ENCODE measurements around the gene POLH. TPM values are rescaled to one million over a fixed set of nuclear protein-coding genes. Genes with fewer than 3 reads are reported as not detected.

POLH gene
- polyA plus RNA-seq, 1 of the 3 experiments (the other 2 are of a cell fraction), result 11.5 TPM

DNA sequence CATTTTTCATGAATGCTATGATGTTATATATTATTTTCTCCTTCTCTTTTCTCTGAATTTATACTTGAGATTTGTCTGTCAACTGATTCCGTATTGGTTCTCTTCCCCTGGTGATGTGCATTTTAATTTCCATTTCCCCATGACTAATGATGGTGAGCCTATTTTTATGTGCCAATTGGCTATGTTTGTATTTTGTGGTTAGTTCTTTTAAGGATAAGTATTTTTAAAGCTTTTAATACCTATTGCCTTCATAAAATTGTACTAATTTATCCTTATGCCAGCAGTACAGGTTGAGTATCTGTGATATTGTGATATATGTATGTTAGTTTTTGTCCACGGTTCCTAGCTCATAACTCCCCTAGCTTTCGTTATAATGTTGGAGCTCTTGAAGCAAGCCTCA lies 2.8 kb downstream of the POLH start:
- peaks cover 0 to 8% of the 10 kb centered on the region in 2 experiments; a peak in 3 of 4 replicates for H3K4me1 ChIP-seq (ENCODE audit: control insufficient read depth in 1 of 2, insufficient read depth in 2 of 2, low read depth in 1 of 2, low read length in 1 of 2)
- H3K4me2 ChIP-seq, result peak overlapping the region; percentile 77
- no peaks in the 10 kb centered on the region for H3K9me2 ChIP-seq
- peaks cover 80% of the 10 kb centered on the region for H3K79me2 ChIP-seq (ENCODE audit: insufficient read depth)
- 0 out of 2 replicates have a peak overlapping the region, but pooled peaks have one; percentile 6 for H3K9ac ChIP-seq
- no peak overlapping the region for H2AFZ ChIP-seq (ENCODE audit: low read depth)
- H3K27me3 ChIP-seq (ENCODE audit: insufficient read depth), result no peaks in the 10 kb centered on the region
- POLR2A ChIA-PET, result no interaction called here
- H3F3A ChIP-seq (replicated peaks; ENCODE audit: insufficient read depth), result peaks cover 20% of the 10 kb centered on the region
- no peaks in the 10 kb centered on the region for H3K9me3 ChIP-seq
- CTCF ChIA-PET, result interaction anchor here (1.4 to 1.5 kb wide), 2 partner anchors 9 to 29 kb away, joined by 3 to 5 read pairs; no protein-coding TSS in a partner anchor
- peaks cover 16% of the 10 kb centered on the region for H4K20me1 ChIP-seq (ENCODE audit: insufficient read depth)
- peak overlapping the region; percentile 17 to 63 for H3K27ac ChIP-seq (ENCODE audit: low read depth in 2 of 2, low read length in 1 of 2)
- H3K4me3 ChIP-seq (ENCODE audit: low read depth in 2 of 2, low read length in 1 of 2), result peak overlapping the region in 1 of 2 experiments; percentile 75; a peak in 2 of 4 replicates
- H3K36me3 ChIP-seq (replicated peaks in 1 of 2; ENCODE audit: control insufficient read depth in 1 of 2, insufficient read depth in 2 of 2, low read length in 1 of 2), result peaks cover 9 to 20% of the 10 kb centered on the region in 2 experiments
- WGBS (ENCODE audit: low lambda C conversion rate), result 72% methylated on average over 3 of the region's 3 CpGs
- DNase-seq, result no peak
- TF ChIP-seq GATA2 (CRISPR knock-in tag; IDR thresholded peaks at IDR 0.05) (no peak), POLR2AphosphoS5 (IDR thresholded peaks at IDR 0.05; ENCODE audit: low read depth, low read length) (no peak)

DNA sequence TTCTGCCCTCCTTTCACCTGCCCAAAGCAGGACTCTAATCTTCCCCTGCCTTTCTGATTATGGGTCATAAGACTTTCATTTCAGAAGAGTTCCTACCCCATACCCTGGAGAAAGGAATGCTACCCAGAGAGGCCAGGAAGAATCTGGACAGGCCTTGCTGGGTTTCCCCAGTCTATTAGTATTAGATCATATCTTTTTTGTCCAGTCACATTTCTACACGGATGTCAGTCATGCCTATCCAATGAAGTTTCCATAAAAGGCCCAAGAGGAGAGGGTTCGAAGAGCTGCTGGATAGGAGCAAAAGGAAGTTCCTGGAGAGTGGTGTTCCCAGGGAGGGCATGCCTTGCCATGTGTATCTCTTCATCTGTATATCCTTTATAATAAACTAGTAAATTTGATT lies 3.2 kb downstream of the POLH start:
- H3F3A ChIP-seq (replicated peaks; ENCODE audit: insufficient read depth), result peaks cover 20% of the 10 kb centered on the region
- no peak for DNase-seq
- peaks cover 80% of the 10 kb centered on the region for H3K79me2 ChIP-seq (ENCODE audit: insufficient read depth)
- H3K4me2 ChIP-seq, result peak overlapping the region; percentile 77
- no peak overlapping the region for H2AFZ ChIP-seq (ENCODE audit: low read depth)
- H3K9ac ChIP-seq, result 0 out of 2 replicates have a peak overlapping the region, but pooled peaks have one; percentile 6
- peak overlapping the region; percentile 34 to 63 for H3K27ac ChIP-seq (ENCODE audit: low read depth in 2 of 2, low read length in 1 of 2)
- H3K9me3 ChIP-seq, result no peaks in the 10 kb centered on the region
- H3K36me3 ChIP-seq (replicated peaks in 1 of 2; ENCODE audit: control insufficient read depth in 1 of 2, insufficient read depth in 2 of 2, low read length in 1 of 2), result peaks cover 10 to 25% of the 10 kb centered on the region in 2 experiments
- POLR2A ChIA-PET, result no interaction called here
- no peaks in the 10 kb centered on the region for H3K9me2 ChIP-seq
- TF ChIP-seq POLR2AphosphoS5 (IDR thresholded peaks at IDR 0.05; ENCODE audit: low read depth, low read length), result no peak
- TF ChIP-seq, protein P1, sequence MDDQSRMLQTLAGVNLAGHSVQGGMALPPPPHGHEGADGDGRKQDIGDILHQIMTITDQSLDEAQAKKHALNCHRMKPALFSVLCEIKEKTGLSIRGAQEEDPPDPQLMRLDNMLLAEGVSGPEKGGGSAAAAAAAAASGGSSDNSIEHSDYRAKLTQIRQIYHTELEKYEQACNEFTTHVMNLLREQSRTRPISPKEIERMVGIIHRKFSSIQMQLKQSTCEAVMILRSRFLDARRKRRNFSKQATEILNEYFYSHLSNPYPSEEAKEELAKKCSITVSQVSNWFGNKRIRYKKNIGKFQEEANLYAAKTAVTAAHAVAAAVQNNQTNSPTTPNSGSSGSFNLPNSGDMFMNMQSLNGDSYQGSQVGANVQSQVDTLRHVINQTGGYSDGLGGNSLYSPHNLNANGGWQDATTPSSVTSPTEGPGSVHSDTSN (IDR thresholded peaks at IDR 0.05), result peak; percentile 43
- no peaks in the 10 kb centered on the region for H3K27me3 ChIP-seq (ENCODE audit: insufficient read depth)
- H3K4me3 ChIP-seq (ENCODE audit: low read depth in 2 of 2, low read length in 1 of 2), result peak overlapping the region in 1 of 2 experiments; percentile 20; a peak in 1 of 4 replicates
- CTCF ChIA-PET, result interaction anchor here (1.4 to 1.5 kb wide), 2 partner anchors 9 to 29 kb away, joined by 3 to 5 read pairs; no protein-coding TSS in a partner anchor
- H3K4me1 ChIP-seq (ENCODE audit: control insufficient read depth in 1 of 2, insufficient read depth in 2 of 2, low read depth in 1 of 2, low read length in 1 of 2), result peaks cover 0 to 8% of the 10 kb centered on the region in 2 experiments; a peak in 3 of 4 replicates
- H4K20me1 ChIP-seq (ENCODE audit: insufficient read depth), result peaks cover 16% of the 10 kb centered on the region
- 50% methylated on average over 2 of the region's 2 CpGs for WGBS (ENCODE audit: low lambda C conversion rate)

DNA sequence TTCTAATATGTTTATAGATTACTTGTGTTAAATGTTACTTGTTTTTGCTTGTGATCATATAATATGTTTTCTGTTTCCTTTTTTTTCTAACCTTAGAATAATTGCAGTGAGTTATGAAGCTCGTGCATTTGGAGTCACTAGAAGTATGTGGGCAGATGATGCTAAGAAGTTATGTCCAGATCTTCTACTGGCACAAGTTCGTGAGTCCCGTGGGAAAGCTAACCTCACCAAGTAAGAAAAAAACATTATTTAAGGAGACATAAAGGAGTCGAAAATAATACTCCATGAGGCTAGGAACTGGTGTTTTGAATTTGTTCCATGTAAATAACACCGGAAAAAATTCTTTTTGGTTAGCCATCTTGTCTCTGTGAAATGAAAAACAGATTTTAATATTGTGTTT lies 6.9 kb downstream of the POLH start:
- Histone ChIP-seq H2AFZ (ENCODE audit: low read depth) (no peak overlapping the region), H3K4me2 (no peak overlapping the region), H3K36me3 (replicated peaks in 1 of 2; ENCODE audit: control insufficient read depth in 1 of 2, insufficient read depth in 2 of 2, low read length in 1 of 2) (peaks cover 32 to 57% of the 10 kb centered on the region in 2 experiments), H3K27me3 (ENCODE audit: insufficient read depth) (no peaks in the 10 kb centered on the region), H4K20me1 (ENCODE audit: insufficient read depth) (peaks cover 16% of the 10 kb centered on the region), H3K9ac (no peak overlapping the region), H3K4me3 (ENCODE audit: low read depth in 2 of 2, low read length in 1 of 2) (no peak overlapping the region), H3K27ac (ENCODE audit: low read depth in 2 of 2, low read length in 1 of 2) (no peak overlapping the region), H3K4me1 (ENCODE audit: control insufficient read depth in 1 of 2, insufficient read depth in 2 of 2, low read depth in 1 of 2, low read length in 1 of 2) (peaks cover 0 to 8% of the 10 kb centered on the region in 2 experiments; a peak in 3 of 4 replicates), H3K9me3 (no peaks in the 10 kb centered on the region), H3F3A (replicated peaks; ENCODE audit: insufficient read depth) (peaks cover 11% of the 10 kb centered on the region), H3K9me2 (no peaks in the 10 kb centered on the region), H3K79me2 (ENCODE audit: insufficient read depth) (peaks cover 59% of the 10 kb centered on the region)
- DNase-seq, result no peak
- TF ChIP-seq MEF2A (IDR thresholded peaks at IDR 0.05; ENCODE audit: borderline replicate concordance, low read depth) (no peak), GATA2 (CRISPR knock-in tag; IDR thresholded peaks at IDR 0.05) (no peak), SMC3 (IDR thresholded peaks at IDR 0.05; ENCODE audit: low read depth, low read length) (no peak), EZH2phosphoT487 (IDR thresholded peaks at IDR 0.05; ENCODE audit: borderline replicate concordance, low read depth) (no peak), SIN3A (IDR thresholded peaks at IDR 0.05; ENCODE audit: borderline replicate concordance, low read depth, low read length) (no peak), POLR2AphosphoS5 (IDR thresholded peaks at IDR 0.05; ENCODE audit: low read depth, low read length) (no peak)
- TF ChIP-seq, protein P2, sequence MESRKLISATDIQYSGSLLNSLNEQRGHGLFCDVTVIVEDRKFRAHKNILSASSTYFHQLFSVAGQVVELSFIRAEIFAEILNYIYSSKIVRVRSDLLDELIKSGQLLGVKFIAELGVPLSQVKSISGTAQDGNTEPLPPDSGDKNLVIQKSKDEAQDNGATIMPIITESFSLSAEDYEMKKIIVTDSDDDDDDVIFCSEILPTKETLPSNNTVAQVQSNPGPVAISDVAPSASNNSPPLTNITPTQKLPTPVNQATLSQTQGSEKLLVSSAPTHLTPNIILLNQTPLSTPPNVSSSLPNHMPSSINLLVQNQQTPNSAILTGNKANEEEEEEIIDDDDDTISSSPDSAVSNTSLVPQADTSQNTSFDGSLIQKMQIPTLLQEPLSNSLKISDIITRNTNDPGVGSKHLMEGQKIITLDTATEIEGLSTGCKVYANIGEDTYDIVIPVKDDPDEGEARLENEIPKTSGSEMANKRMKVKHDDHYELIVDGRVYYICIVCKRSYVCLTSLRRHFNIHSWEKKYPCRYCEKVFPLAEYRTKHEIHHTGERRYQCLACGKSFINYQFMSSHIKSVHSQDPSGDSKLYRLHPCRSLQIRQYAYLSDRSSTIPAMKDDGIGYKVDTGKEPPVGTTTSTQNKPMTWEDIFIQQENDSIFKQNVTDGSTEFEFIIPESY (IDR thresholded peaks at IDR 0.05; ENCODE audit: borderline replicate concordance, low read depth), result no peak
- TF ChIP-seq, protein P3, sequence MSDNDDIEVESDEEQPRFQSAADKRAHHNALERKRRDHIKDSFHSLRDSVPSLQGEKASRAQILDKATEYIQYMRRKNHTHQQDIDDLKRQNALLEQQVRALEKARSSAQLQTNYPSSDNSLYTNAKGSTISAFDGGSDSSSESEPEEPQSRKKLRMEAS (IDR thresholded peaks at IDR 0.05; ENCODE audit: low read depth), result no peak
- POLR2A ChIA-PET, result no interaction called here
- WGBS (ENCODE audit: low lambda C conversion rate), result 69% methylated on average over 5 of the region's 5 CpGs
- CTCF ChIA-PET, result interaction anchor here (1.4 kb wide), 1 partner anchor 25 kb away, joined by 11 read pairs; no protein-coding TSS in a partner anchor

Measured in SK-N-SH (cell line).